ENCODE measurements around the gene HAND1.

- no peak for TF ChIP-seq CTCF (IDR thresholded peaks at IDR 0.05)
- no peak for TF ChIP-seq POLR2AphosphoS5 (IDR thresholded peaks at IDR 0.05)
- no peak for TF ChIP-seq POLR2A (IDR thresholded peaks at IDR 0.05)
- TF ChIP-seq EP300 (IDR thresholded peaks at IDR 0.05) = no peak
These were observed 15.2 kb upstream of the HAND1 start for GRCh38 chr5:154493274-154493673.

Data from gastroesophageal sphincter (tissue), 3 donors.